ENCODE results near the gene NLGN3.

NLGN3 gene

DNA sequence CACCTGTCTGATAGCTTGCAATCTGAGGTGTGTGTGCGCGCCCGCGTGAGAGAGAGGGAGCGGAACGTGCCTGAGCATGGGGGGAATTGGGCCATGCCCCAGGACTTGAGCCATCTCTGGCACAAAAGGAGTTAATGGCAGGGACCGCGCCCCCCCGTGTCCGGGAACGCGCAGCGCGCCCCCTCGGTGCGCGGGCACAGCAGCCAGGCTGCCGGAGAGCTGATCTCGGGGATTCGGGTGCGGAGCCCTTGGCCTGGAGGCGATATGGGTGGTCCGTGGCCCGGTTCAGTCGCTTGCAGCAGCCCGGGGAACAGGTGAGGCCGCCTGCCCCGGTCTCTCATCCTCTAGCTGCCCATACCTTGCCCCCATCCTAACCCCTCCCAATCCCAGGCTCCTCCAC, at the start of gene NLGN3:
Gene NLGN3 (plus strand): TSS at position 191 of the 400 bp plus-strand sequence. CDS start 2,909 bp downstream, outside the sequence.
- no peak for DNase-seq

DNA sequence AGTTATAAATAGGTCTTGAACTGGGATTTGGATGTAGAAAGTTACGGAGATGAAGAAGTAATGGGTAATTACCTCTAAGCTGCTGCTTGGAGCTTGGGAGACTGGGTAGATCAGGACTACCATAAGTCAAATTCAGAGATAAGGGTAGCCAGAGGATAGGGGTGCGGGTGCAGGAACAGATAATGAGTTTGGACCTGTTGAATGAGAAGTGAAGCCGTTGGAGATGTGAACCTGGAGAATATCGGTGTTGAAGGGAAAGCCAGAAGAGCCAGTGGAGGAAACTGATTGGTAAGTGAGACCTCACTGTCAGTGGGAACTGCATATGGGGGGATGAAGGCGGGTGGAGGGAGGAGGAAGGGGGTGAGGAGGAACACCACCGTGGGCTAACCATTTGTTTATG, 49.6 kb upstream of the NLGN3 start:
- DNase-seq: no peak

DNA sequence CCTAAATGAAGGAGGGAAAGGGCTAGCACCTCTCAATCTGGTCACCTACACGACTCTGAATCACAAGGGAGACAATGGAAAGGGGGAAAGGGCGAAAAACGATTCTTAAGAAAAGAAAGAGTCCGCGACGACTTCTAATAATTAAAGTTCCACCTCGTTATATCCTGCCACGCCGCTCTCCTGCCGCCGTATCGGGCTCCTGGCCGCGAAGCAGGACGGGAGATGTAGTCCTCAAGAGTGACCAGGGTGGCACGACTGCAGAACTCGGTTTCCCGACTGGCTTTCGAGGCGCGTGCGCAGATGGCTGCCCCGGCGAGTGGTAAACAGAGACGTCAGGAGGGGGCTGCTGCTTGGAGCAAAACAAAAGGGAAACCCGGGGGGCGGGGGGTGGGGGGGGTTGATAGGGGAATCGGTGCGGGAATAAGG, 49.1 kb upstream of the NLGN3 start, which contains the start of gene FOXO4:
Gene FOXO4 (plus strand): TSS at position 297 of the 426 bp plus-strand sequence. CDS start 678 bp downstream, outside the sequence.
- peak; percentile 17 for DNase-seq

DNA sequence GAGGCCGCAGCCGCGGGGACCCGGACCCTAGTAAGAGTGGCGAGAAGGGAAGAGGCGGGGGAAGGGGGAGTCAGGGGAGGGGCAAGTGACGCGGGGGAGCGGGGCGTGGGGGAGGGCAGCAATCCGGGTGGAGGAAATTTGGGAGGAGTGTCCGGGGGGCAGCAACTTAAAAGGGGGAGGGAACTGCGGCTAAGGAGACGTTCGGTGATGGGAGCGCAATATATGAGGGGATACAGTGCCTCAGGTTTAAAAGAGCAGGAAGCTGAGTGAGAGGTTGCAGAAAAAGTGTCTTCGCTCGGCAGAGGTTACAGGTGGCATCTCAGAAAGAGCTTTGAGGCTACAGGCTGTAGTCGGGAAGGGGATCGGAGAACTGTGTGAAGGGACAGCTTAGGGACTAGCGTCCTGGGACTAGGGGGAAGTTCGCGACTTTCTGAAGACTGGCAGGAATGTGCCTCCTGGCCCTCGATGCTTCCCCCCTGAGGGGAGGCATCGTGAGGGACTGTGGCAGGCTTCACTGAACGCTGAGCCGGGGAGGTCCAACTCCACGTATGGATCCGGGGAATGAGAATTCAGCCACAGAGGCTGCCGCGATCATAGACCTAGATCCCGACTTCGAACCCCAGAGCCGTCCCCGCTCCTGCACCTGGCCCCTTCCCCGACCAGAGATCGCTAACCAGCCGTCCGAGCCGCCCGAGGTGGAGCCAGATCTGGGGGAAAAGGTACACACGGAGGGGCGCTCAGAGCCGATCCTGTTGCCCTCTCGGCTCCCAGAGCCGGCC, 48.5 kb upstream of the NLGN3 start:
- DNase-seq: no peak

DNA sequence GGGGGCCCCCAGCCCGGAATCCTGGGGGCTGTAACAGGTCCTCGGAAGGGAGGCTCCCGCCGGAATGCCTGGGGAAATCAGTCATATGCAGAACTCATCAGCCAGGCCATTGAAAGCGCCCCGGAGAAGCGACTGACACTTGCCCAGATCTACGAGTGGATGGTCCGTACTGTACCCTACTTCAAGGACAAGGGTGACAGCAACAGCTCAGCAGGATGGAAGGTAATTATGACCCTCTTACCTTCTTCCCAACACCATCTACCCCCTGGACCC, 47.9 kb upstream of the NLGN3 start:
- no peak for DNase-seq

DNA sequence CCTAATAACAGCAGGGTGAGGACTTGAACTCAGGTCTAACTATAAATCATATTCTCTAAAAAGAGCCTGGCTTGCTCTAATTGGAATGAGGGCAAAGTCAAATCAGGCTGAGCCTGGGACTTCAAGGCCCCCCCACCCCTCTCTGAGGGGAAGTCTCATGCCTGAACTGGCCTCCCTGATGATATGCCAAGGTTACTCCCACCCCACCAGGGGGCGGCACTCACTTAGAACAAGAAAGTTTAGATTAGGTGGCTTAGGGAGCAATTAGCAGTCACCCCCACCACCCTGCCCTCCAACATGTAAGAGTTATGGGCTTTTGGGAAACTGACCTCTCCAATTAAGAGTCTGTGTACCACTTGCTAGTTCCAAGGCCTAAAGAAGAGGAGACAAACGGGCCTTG, 46.3 kb upstream of the NLGN3 start:
- DNase-seq: no peak

DNA sequence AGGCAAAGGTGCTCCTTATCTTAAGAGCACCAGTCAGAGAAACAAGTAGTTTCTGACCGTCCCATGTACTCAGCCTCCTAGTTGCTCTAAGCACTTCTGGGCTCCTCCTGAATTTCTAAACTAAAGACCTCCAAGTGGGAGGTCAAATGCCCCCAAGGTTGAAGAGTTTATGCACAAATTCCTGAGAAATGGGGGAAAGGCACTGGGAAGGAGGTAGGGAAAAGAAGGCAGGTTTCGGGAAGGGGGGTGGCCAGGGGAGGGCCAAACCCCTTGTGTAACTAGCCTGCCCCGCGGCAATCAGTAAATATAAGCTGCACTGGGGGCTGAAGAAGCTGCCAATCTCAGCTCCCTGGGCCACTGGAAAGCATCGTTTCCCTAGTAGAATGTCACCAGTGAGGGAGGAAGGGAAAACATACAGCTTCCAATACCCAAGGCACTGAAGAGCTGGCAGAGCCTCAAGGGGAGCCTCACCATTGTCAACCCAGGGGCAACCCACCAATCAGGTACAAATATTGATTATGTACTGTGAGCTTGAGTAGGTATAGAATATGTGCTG, 45.6 kb upstream of the NLGN3 start:
- DNase-seq: no peak

DNA sequence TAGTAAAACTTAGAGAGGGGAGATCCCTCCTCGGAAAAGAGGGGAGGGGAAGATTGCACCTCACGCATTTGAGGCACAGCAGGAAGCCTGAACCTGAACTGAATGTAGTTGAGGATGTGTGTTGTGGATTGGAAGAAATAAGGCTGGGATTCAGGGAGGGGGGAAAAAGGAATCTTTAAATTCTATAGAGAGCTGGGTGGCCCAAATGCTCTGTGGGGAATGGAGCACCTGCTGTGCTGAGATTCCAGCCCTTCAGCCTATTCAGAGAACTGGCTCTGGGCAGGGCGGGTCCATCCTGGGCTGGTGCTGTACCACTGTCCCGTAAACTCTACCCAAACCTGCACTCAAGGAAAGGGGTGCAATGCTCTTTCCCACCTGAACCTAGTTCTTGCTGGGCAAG, 44.9 kb upstream of the NLGN3 start:
- no peak for DNase-seq

DNA sequence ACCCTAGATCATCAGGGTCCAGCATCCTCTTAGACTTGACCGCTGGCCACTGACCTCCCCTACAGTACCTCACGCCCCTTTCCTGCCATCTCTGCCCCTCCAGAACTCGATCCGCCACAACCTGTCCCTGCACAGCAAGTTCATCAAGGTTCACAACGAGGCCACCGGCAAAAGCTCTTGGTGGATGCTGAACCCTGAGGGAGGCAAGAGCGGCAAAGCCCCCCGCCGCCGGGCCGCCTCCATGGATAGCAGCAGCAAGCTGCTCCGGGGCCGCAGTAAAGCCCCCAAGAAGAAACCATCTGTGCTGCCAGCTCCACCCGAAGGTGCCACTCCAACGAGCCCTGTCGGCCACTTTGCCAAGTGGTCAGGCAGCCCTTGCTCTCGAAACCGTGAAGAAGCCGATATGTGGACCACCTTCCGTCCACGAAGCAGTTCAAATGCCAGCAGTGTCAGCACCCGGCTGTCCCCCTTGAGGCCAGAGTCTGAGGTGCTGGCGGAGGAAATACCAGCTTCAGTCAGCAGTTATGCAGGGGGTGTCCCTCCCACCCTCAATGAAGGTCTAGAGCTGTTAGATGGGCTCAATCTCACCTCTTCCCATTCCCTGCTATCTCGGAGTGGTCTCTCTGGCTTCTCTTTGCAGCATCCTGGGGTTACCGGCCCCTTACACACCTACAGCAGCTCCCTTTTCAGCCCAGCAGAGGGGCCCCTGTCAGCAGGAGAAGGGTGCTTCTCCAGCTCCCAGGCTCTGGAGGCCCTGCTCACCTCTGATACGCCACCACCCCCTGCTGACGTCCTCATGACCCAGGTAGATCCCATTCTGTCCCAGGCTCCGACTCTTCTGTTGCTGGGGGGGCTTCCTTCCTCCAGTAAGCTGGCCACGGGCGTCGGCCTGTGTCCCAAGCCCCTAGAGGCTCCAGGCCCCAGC, 43.8 kb upstream of the NLGN3 start:
- DNase-seq: no peak

DNA sequence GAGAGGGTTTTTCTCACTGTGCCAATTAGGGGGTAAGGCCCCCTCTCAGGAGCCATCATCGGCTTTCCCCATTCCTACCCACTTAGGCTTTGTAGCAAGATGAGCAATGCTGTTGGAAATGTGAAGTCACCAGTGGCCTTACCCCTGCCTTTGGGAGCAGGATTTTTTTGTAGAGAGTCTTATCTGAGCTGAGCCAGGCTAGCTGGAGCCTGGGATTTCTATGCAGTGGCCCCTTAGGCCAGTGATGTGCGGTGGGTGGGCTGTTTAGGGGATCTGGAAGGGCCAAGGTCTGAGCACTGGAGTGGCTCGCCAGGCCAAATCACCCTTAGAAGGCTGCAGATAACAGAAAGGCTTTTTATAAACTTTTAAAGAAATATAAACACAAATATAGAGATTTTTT, 42.3 kb upstream of the NLGN3 start:
- DNase-seq: no peak

DNA sequence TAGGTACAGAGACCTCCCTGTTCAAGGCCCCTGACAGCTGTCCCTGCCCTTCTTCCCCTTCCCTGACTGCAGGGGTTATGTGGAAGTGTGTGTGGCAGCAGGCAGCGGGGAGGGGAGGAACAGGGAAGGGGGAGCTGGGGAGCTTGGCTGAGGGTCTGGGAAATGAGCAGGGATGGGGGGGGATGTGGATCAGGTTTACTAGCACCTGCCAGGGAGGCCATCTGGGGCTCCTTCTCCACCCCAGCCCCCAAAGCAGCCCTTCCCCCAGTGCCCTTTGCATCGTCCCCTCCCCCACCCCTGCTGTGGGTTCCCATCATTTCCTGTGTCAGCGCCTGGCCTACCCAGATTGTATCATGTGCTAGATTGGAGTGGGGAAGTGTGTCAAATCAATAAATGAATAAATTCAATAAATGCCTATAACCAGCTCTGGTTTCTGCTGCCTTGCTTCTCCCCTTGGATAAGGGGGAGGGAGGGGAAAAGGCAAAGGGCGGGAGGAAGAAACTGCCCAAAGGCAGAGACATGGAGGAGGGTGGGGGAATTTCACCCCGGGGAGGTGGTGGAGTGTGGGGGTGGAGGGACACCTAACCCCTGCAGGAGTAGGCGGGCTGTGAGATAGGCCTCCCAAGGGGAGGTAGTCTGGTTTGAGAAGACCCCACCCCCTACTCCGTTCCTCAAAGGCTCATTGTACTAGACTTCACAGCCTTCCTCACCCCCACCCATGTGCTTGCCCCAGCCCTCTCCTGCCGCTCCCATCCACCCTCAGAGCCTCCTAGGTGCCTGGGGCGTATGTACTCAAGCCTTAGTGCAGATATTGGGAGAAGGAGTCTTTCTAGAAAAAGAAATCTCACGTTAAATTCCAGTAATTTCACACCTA, 41.3 kb upstream of the NLGN3 start:
- DNase-seq: no peak

DNA sequence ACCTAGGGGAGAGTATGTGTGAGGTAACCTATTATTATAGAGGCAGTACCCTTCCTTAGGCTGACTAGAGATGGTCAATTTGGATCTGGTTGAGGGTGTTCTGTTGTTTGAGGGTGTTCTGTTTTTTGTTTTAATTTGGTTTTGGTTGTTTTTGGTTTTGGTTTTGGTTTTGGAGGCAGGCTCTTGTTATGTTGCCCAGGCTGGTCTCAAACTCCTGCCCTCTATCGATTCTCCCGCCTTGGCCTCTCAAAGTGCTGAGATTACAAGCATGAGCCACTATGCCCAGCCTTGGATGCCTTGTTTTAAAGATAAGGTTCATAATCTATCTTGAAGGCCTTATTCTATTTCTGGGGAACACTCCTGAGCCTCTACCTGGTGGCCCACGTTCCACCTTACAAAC, 39.0 kb upstream of the NLGN3 start:
- no peak for DNase-seq

DNA sequence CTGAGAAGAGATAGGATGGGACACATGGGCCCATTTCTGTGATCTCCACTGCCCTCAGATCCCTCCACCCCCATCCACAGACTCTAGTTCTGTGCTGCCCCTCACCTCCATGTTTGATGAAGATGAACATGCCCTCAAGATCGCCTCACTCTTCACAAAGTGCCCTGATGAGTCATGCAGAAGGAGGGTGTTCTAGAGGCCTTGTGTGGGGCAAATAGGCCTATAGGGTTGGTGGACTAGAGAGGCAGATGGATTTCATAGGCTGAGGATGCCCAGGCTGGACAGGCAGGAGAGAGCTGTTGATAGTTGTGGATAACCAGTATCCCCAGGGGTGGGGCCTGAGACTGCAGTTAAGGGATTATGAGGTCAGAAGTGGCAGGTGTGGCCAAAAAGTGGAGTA, 38.2 kb upstream of the NLGN3 start, which contains the start of gene CXorf65:
Gene CXorf65 (minus strand): TSS at position 314 of the 400 bp plus-strand sequence. CDS start 184 bp downstream, at position 130.
- DNase-seq: no peak

DNA sequence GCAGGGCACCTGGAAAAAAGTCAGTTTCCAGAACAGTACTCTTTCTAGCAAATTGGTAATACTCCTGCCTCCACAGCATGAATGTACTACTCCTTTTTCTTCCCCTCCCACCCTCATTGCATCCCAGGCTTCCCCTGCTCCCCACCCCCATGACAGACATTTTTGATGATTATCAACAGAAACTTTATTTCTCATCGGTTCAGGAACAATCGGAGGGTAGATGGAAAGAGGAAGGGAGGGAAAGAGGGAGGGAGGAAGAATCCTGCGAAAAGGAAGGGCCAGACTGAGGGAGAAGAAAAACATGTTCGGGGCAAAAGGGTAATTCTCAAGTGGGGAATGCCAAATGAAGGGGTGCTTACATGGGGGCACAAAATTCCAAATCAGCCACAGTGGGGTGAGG, 37.4 kb upstream of the NLGN3 start:
- DNase-seq: no peak

DNA sequence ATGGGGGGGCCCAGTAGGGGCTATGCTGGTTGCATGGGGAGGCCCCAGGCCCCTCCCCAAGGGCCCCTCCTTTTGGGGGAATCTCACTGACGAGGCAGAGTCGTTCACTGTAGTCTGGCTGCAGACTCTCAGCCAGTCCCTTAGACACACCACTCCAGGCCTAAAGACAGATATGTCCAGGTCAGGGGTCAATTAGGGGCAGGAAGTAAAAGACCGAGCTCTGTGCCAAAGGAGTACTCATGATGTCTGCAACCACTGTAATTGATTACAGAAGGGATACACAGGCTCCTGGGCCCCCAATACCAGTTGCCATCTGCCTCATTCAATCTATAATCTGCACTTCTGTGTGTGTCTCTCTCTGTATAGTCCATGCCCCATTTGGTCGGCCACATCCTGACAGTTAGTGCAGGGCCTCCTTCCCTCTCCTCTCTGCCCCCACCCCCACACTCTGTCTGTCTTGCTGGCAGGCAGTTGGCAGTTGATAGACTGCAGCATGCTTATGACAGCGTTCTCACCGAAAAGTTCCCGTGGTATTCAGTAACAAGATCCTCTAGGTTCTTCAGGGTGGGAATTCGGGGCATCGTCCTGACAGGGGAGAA, 36.8 kb upstream of the NLGN3 start:
- no peak for DNase-seq

DNA sequence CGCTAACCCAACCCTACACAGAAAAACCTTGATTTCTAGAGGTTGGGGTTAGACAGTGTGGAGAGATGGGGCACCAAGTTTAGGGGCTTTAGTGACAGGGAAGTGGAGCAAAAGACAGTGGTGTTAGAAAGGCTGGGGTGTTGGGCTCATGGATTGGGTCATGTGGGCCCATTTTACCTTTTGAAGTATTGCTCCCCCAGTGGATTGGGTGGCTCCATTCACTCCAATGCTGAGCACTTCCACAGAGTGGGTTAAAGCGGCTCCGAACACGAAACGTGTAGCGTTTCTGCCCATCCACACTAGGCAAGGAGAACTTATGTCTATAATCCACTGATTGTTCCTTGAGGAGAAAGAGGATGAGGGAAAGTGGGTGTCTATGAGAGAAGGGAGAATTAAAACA, 35.6 kb upstream of the NLGN3 start:
- DNase-seq: no peak

DNA sequence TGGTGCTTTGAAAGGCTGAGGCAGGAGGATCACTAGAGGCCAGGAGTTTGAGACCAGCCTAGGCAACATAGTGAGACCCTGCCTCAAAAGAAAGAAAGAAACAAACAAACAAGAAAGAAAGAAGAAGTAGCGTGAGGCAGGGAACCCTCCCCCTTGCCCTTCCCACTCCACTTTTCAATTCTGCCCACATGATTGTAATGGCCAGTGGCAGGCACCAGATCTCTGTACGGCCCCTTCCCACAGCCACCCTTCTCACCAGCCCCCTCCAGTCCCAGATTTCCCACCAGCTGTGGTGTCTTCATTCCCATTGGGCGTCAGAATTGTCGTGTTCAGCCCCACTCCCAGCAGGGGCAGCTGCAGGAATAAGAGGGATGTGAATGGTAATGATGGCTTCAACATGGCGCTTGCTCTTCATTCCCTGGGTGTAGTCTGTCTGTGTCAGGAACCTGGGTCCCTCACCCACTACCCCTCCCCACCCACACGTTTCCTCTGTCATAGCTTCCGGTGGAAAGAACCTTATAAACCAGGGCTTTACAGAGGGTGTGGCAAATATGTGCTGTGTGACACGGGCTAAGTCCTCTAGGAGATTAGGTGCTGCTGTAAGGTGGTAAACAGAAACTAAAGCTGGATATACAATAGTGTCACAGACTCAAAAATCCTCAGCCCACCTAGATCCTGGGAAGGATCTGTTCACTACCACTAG, 33.3 kb upstream of the NLGN3 start, which contains the start of gene IL2RG:
Gene IL2RG (minus strand): TSS at position 437 of the 703 bp plus-strand sequence. CDS start 38 bp downstream, at position 399.
- DNase-seq: no peak

DNA sequence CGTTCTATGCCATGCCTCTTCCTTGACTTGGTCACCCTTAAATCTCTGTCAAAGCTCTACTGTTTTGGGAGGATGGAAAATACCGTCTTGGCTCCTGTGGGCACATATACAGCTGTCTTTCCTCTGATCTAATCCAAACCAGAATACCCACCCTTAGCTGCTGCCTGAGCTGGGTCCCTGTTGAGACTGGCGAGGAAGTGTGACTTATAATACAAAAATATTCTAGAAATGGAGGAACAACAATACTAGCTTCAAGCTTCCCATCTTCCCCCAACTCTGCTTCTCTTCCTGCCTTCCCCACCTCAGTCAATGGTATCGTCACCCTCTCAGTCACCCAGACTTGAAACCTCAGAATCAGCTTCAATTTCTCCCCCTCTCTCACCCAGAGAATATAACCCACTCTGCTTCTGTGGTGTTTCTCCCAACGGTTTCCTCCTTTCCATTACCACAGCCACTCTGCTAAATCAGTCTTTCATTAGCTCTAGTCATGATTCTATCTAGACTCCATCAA, 32.7 kb upstream of the NLGN3 start:
- no peak for DNase-seq

DNA sequence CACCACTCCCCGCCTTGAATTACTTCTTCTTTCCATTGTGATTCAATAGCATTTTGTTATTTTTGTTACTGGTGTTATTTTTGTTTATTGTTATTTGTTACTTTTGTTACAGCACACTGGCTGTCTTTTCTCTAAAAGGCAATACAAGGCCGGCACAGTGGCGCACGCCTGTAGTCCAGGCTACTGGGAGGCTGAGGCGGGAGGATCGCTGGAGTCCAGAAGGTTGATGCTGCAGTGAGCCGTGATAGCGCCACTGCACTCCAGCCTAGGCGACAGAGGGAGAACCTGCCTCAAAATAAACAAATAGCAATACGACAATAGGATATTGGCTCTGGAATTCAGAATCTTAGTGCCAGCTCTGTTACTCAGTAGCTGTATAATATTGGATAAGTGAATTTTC, 27.3 kb upstream of the NLGN3 start:
- DNase-seq: no peak

DNA sequence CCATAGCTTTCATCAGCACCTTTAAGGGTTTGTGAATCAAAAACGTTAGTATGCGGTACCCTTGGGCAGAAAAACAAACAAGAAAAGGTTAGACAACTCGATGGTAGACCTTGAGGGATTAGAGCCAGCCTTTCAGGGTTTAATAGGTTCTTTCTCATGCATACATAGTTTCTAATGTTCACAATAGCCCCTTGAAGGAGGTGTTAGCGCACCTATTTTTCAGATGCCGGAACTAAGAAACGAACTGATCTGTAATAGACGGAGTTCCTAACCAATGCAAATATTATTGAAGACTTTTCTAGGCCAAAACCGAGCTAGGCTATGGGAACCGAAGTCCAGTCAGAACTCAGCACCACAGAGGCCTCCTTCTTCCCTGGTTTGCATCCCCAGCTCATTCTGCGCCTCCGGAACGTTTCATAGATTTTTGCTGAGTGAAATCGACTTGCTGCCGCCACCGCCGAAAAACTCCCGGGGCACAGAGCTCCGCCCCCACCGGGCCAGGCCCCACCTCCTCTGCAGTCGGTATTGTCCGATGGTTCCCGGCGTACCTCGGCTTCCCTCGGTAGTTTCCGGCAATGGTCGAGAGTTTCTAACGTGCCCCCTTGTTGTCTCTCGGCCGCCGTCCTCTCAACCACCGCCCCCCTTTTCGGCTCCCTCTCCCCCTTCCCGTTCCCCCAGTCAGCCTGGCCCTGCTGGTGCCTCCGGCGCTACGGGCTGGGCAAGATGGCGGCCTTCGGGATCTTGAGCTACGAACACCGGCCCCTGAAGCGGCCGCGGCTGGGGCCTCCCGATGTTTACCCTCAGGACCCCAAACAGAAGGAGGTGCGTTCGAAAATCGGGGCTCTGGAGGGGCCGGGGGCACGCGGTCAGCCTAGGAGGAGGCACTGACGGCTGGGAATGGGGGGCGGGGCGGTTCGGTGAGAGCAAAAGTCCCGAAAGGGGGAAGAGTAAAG, 26.3 kb upstream of the NLGN3 start, which contains the start of gene MED12:
Gene MED12 (plus strand): TSS at position 565 of the 953 bp plus-strand sequence. CDS start 159 bp downstream, at position 724.
- peak; percentile 34 for DNase-seq

All from NCI-H1048 (cell line).